SU-DHL-6 (cell line): ENCODE measurements around the gene WDR33.

ENCODE experiments used
- H2AFZ ChIP-seq: fragments of 200-600 bp; sonication (generic); 2 replicates; pipeline ENCODE4 v1.6.1; 2014; ENCODE audit warnings: low read depth, mild to moderate bottlenecking, moderate library complexity, mixed read lengths, antibody characterized with exemption, low read length; ENCODE audit not compliant: severe bottlenecking
- H3F3A ChIP-seq: fragments of 200-600 bp; shearing (Covaris generic); 2 replicates; pipeline ENCODE4 v1.6.0; 2016; ENCODE audit warnings: antibody characterized with exemption, mild to moderate bottlenecking; ENCODE audit not compliant: insufficient read depth
- H3K27ac ChIP-seq: fragments of 200-600 bp; sonication (generic); 2 replicates; pipeline ENCODE4 v1.5.1; 2016; ENCODE audit warnings: low read depth, mild to moderate bottlenecking, low read length, moderate library complexity, mixed read lengths
- H3K27me3 ChIP-seq: fragments of 200-600 bp; sonication (generic), shearing (Covaris generic); 2 replicates; pipeline ENCODE4 v1.6.0; 2014; ENCODE audit warnings: mild to moderate bottlenecking, low read length
- H3K36me3 ChIP-seq: fragments of 200-600 bp; sonication (generic); 2 replicates; pipeline ENCODE4 v1.6.1; 2014; ENCODE audit warnings: mild to moderate bottlenecking, low read length, mixed read lengths
- H3K4me2 ChIP-seq: fragments of 300-600, 200-600 bp; shearing (Covaris generic), sonication (generic); 2 replicates; pipeline ENCODE4 v1.6.0; 2014; ENCODE audit warnings: low read length, low read depth, mild to moderate bottlenecking; ENCODE audit not compliant: poor library complexity, severe bottlenecking
- H3K4me3 ChIP-seq: fragments of 200-600 bp; sonication (generic); 2 replicates; pipeline ENCODE4 v1.5.1; 2014; ENCODE audit warnings: antibody characterized with exemption, low read length, mild to moderate bottlenecking, mixed read lengths; ENCODE audit not compliant: insufficient read depth, poor library complexity, severe bottlenecking
- H3K79me2 ChIP-seq: fragments of 200-600 bp; sonication (generic); 2 replicates; pipeline ENCODE4 v1.6.1; 2014; ENCODE audit warnings: mild to moderate bottlenecking, low read length, moderate library complexity; ENCODE audit not compliant: insufficient read depth
- H3K9ac ChIP-seq: fragments of 200-600 bp; sonication (generic); 2 replicates; pipeline ENCODE4 v1.7.0; 2014; ENCODE audit warnings: mild to moderate bottlenecking, low read length
- H3K9me2 ChIP-seq: fragments of 200-600 bp; sonication (generic); replicated peaks from 2 replicates; pipeline ENCODE4 v1.6.1; 2014; ENCODE audit warnings: low read length; ENCODE audit not compliant: insufficient read depth
- H3K9me3 ChIP-seq: fragments of 200-600 bp; sonication (generic); 2 replicates; pipeline ENCODE4 v1.6.1; 2014; ENCODE audit warnings: low read length, mixed read lengths; ENCODE audit not compliant: insufficient read depth
- H4K20me1 ChIP-seq: fragments of 200-600 bp; sonication (generic); 2 replicates; pipeline ENCODE4 v1.6.1; 2014; ENCODE audit warnings: low read depth, mild to moderate bottlenecking, antibody characterized with exemption, low read length, moderate library complexity, mixed read lengths
- EZH2phosphoT487 ChIP-seq: fragments of 200-600 bp; sonication (generic), shearing (Covaris generic); conservative IDR thresholded peaks from 2 replicates; pipeline ENCODE4 v1.6.1; 2018; ENCODE audit warnings: mild to moderate bottlenecking, antibody characterized with exemption, low read length, moderate library complexity, mixed read lengths
- TF ChIP-seq, protein P1 (sequence below): fragments of 200-600 bp; sonication (generic); IDR thresholded peaks from one replicate; pipeline ENCODE4 v1.5.1; 2017; ENCODE audit warnings: antibody characterized with exemption, mild to moderate bottlenecking, low read length, moderate library complexity; ENCODE audit not compliant: insufficient read depth, poor library complexity, severe bottlenecking

WDR33 gene

DNA sequence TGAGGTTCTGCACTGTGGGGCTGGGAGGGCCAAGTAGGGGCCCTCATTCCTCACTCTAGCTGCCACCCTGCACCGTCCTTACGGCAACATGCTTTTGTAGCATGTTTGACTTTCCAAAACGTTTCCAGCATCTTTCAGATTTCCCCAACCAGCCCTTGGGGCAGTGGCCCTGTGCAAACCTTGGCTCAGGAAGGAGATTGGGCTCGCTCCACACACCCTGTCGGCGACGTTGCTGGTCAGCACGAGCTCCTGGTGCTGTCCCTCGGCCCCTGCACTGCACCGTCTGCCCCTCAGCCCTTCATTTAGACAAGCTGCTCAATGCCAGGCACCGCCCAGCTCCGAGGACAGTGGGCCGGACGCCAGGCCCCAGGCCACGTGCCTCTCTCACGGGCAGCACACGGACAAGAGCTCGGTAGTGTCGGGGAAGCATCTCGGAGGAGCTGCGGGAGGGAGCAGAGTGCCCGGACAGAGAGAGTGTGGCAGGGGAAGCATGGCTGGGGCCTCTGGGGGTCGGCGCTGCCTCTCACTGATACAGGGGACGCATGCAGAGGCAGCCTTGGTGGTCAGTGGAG, 158.1 kb downstream of the WDR33 start:
- Histone ChIP-seq H3K36me3 (no peaks in the 10 kb centered on the region), H3F3A (no peaks in the 10 kb centered on the region), H3K9me2 (no peaks in the 10 kb centered on the region), H3K79me2 (no peaks in the 10 kb centered on the region), H3K4me2 (no peak overlapping the region), H4K20me1 (no peaks in the 10 kb centered on the region), H3K9ac (no peak overlapping the region), H3K27me3 (no peaks in the 10 kb centered on the region), H3K4me3 (no peak overlapping the region), H2AFZ (no peak overlapping the region), H3K9me3 (no peaks in the 10 kb centered on the region), H3K27ac (no peak overlapping the region)
- TF ChIP-seq, protein P1, sequence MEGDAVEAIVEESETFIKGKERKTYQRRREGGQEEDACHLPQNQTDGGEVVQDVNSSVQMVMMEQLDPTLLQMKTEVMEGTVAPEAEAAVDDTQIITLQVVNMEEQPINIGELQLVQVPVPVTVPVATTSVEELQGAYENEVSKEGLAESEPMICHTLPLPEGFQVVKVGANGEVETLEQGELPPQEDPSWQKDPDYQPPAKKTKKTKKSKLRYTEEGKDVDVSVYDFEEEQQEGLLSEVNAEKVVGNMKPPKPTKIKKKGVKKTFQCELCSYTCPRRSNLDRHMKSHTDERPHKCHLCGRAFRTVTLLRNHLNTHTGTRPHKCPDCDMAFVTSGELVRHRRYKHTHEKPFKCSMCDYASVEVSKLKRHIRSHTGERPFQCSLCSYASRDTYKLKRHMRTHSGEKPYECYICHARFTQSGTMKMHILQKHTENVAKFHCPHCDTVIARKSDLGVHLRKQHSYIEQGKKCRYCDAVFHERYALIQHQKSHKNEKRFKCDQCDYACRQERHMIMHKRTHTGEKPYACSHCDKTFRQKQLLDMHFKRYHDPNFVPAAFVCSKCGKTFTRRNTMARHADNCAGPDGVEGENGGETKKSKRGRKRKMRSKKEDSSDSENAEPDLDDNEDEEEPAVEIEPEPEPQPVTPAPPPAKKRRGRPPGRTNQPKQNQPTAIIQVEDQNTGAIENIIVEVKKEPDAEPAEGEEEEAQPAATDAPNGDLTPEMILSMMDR, result no peak
- TF ChIP-seq EZH2phosphoT487, result no peak

GRCh38 chr2:127651971-127652550, 158.9 kb downstream of the WDR33 start:
- Histone ChIP-seq H3K27me3 (no peaks in the 10 kb centered on the region), H2AFZ (no peak overlapping the region), H3K4me2 (no peak overlapping the region), H4K20me1 (no peaks in the 10 kb centered on the region), H3K27ac (no peak overlapping the region), H3K9me3 (no peaks in the 10 kb centered on the region), H3K9ac (no peak overlapping the region), H3K9me2 (no peaks in the 10 kb centered on the region), H3K4me3 (no peak overlapping the region), H3K79me2 (no peaks in the 10 kb centered on the region), H3K36me3 (no peaks in the 10 kb centered on the region), H3F3A (no peaks in the 10 kb centered on the region)
- no peak for TF ChIP-seq EZH2phosphoT487
- TF ChIP-seq, protein P1, result no peak

DNA sequence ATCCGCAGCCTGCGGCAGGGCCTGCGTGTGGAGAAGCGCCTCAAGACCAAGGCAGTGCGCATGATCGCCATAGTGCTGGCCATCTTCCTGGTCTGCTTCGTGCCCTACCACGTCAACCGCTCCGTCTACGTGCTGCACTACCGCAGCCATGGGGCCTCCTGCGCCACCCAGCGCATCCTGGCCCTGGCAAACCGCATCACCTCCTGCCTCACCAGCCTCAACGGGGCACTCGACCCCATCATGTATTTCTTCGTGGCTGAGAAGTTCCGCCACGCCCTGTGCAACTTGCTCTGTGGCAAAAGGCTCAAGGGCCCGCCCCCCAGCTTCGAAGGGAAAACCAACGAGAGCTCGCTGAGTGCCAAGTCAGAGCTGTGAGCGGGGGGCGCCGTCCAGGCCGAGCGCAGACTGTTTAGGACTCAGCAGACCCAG, 159.6 kb downstream of the WDR33 start:
- no peak overlapping the region for H3K9ac ChIP-seq
- no peak overlapping the region for H2AFZ ChIP-seq
- TF ChIP-seq EZH2phosphoT487, result no peak
- TF ChIP-seq, protein P1, result no peak
- H3K36me3 ChIP-seq, result no peaks in the 10 kb centered on the region
- no peaks in the 10 kb centered on the region for H3K9me3 ChIP-seq
- no peaks in the 10 kb centered on the region for H3K27me3 ChIP-seq
- H3K27ac ChIP-seq, result no peak overlapping the region
- H3K79me2 ChIP-seq, result no peaks in the 10 kb centered on the region
- H3K4me2 ChIP-seq, result no peak overlapping the region
- H3K9me2 ChIP-seq, result no peaks in the 10 kb centered on the region
- no peak overlapping the region for H3K4me3 ChIP-seq
- H3F3A ChIP-seq, result no peaks in the 10 kb centered on the region
- H4K20me1 ChIP-seq, result no peaks in the 10 kb centered on the region
